ENCODE results near the gene RAB11B.
"Not testable (repeated sequence)": the region's sequence is repeated elsewhere in the genome, so short reads cannot be mapped to it uniquely, and the experiment has no call there.

RAB11B gene

DNA sequence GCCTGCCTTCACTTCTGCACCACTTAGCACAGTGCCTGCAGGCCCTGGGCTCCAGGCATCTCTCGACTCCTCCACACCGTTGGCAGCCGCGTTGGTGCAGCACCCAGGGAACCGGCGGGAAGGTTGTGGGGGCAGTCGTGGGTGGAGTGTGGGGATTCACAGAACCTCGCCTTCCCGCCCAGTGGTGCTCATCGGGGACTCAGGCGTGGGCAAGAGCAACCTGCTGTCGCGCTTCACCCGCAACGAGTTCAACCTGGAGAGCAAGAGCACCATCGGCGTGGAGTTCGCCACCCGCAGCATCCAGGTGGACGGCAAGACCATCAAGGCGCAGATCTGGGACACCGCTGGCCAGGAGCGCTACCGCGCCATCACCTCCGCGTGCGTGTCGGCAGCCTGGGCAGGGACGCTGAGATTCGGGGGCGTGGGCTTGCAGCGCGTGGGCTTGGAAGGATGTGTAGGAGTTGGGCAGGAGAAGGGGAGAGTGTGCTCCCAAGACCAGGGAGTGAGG is 9.6 kb downstream of the RAB11B start:
- no peak overlapping the region for H3K4me3 ChIP-seq (ENCODE audit: low read depth, low read length)
- DNase-seq (ENCODE audit: low read depth), result no peak
- TF ChIP-seq, protein P1, sequence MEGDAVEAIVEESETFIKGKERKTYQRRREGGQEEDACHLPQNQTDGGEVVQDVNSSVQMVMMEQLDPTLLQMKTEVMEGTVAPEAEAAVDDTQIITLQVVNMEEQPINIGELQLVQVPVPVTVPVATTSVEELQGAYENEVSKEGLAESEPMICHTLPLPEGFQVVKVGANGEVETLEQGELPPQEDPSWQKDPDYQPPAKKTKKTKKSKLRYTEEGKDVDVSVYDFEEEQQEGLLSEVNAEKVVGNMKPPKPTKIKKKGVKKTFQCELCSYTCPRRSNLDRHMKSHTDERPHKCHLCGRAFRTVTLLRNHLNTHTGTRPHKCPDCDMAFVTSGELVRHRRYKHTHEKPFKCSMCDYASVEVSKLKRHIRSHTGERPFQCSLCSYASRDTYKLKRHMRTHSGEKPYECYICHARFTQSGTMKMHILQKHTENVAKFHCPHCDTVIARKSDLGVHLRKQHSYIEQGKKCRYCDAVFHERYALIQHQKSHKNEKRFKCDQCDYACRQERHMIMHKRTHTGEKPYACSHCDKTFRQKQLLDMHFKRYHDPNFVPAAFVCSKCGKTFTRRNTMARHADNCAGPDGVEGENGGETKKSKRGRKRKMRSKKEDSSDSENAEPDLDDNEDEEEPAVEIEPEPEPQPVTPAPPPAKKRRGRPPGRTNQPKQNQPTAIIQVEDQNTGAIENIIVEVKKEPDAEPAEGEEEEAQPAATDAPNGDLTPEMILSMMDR (IDR thresholded peaks at IDR 0.05; ENCODE audit: control insufficient read depth, extremely low read depth, insufficient read depth), result no peak

DNA sequence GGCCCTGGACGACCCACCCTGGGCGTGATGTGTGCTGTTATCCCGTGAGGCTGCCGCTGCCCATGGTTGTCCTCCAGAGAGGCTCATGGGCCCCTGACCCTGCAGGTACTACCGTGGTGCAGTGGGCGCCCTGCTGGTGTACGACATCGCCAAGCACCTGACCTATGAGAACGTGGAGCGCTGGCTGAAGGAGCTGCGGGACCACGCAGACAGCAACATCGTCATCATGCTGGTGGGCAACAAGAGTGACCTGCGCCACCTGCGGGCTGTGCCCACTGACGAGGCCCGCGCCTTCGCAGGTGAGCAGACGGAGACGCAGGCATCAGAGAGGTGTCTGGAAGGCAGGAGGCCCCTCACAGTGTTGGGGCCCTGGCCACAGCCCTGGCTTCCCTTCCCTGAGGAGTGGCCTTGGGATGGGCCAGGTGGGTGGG is 11.8 kb downstream of the RAB11B start:
- no peak for DNase-seq (ENCODE audit: low read depth)
- TF ChIP-seq, protein P1 (IDR thresholded peaks at IDR 0.05; ENCODE audit: control insufficient read depth, extremely low read depth, insufficient read depth), result no peak
- no peak overlapping the region for H3K4me3 ChIP-seq (ENCODE audit: low read depth, low read length)

DNA sequence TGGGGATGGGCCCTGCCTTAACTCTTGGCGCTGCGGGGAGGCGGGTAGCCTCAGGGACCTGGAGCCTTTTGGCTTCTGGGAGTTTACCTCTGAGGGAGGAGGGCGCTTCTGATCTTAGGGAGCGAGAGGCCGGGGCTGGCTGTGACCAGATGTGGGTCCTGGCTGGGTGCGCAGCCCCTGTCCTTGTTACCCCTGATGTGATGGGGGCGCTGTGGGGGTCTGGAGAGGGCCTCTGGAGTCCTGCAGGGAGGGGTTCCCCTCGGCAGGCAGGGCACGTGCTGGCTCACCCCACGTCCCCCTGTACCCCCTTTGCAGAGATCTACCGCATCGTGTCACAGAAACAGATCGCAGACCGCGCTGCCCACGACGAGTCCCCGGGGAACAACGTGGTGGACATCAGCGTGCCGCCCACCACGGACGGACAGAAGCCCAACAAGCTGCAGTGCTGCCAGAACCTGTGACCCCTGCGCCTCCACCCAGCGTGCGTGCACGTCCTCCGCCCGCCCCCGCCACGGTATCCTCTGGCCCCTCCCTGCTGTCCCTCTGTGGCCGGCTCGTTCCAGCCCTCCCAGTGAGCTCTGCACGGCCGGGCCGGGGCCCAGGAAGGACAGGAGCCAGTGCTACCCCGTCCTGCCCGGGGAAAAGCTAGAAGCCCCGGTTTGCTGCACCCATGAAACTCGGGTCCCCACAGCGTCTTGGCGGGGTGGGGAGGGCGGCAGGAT is 13.1 kb downstream of the RAB11B start:
- no peak overlapping the region for H3K4me3 ChIP-seq (ENCODE audit: low read depth, low read length)
- no peak for DNase-seq (ENCODE audit: low read depth)
- TF ChIP-seq, protein P1 (IDR thresholded peaks at IDR 0.05; ENCODE audit: control insufficient read depth, extremely low read depth, insufficient read depth), result no peak

DNA sequence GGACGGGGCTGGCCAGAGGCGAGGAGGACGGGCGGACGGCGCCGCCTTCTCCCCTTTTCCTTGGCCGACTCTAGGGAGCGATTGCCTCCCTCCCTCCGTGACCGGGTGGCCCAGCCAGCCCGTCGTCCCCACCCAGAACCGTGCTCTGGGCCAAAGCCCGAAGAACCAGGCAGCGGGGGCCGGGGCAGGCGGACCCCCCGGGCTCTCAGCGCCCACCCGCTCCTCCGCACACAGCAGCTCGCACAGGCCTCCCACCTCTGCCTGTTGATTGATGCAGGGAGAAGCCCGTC is 13.6 kb downstream of the RAB11B start:
- no peak overlapping the region for H3K4me3 ChIP-seq (ENCODE audit: low read depth, low read length)
- no peak for DNase-seq (ENCODE audit: low read depth)
- TF ChIP-seq, protein P1 (IDR thresholded peaks at IDR 0.05; ENCODE audit: control insufficient read depth, extremely low read depth, insufficient read depth), result no peak

DNA sequence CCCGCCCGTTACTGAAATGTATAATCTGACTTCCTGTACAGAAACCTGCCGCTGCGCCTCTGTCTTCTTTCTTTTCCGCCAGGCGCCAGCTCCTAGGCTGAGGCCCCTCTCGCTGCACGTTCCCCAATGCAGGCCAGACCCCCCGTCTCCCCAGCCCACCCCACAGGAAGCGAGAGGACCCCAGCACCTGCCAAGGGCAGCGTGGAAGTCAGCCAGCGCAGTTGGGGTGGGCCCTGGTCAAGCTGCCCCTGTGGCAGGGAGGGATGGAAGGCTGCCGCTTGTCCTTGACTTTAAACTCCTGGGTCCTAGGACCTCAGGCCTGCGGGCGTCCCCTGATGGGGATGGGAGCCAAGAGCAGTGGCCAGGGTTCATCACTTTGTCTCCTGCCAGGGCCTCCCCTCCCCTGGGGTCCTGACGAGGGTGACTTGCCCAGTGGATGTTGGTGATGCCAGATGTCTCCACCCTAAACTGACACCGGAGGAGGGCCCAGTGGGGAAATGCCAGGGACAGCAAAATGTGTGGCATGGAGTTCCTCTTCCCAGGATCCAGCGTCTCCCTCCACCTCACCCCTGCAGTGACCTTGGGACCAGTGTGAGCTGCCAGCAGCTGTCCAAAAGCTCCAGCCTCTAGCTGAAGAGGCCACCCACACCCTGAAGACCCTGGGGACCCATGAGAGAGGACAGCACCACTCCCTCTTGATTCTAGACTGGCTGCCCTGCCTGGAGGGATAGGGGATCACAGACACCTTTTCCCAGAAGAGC is 14.4 kb downstream of the RAB11B start:
- TF ChIP-seq, protein P1 (IDR thresholded peaks at IDR 0.05; ENCODE audit: control insufficient read depth, extremely low read depth, insufficient read depth), result no peak
- no peak overlapping the region for H3K4me3 ChIP-seq (ENCODE audit: low read depth, low read length)
- DNase-seq (ENCODE audit: low read depth), result no peak

DNA sequence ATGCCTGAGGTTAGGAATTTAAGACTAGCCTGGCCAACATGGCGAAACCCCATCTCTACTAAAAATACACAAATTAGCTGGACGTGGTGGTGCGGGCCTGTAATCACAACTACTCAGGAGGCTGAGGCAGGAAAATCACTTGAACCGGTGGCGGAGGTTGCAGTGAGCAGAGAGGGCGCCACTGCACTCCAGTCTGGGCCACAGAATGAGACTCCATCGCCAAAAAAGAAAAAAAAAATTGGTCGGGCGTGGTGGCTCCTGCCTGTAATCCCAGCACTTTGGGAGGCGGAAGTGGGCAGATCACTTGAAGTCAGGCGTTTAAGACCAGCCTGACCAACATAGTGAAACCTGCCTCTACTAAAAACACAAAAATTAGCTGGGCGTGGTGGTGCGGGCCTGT is 20.6 kb downstream of the RAB11B start:
- not testable (repeated sequence) for DNase-seq (ENCODE audit: low read depth)

DNA sequence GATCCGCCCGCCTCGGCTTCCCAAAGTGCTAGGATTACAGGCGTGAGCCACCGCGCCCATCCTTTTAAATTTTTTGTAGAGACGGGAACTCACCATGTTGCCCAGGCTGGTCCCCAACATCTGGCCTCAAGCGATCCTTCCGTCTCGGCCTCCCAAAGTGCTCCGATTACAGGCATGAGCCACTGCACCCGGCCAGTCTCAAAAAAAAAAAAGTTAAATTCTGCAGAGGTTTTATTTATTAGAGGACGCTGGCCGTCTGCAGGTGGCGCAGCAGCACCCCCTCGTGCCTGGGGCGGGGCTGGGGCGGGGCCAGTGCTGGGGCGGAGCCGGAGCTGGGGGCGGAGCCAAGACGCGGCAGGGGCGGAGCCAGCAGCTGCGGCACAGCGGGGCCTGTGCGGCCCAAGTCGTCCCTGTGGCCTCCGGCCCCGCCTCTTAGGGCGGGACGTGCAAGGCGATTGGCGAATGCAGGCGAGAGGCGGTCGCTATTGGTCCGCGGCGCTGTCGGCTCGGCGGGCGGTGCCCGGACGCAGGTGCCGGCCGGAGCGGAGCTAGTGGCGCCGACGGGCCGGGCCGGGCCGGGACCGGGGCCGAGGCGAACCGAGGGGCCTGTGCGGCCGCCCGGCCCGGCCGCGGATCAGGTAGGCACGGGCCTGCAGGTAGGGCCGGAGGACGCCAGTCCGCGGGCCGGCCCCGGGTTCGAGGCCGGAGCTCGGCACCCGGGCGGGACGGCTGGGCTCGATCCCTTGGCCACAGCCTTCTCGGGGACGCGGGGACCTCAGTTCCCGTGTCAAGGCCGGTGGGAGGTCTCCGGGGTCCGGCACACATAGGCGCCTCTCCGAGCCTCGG is 22.8 kb downstream of the RAB11B start, which contains the start of gene MARCHF2:
MARCHF2 (plus strand) TSS at position 523 of the 846 bp plus-strand sequence. CDS start 8,536 bp downstream, outside the sequence.
- peak; percentile 85 for DNase-seq (ENCODE audit: low read depth)
- TF ChIP-seq, protein P1 (IDR thresholded peaks at IDR 0.05; ENCODE audit: control insufficient read depth, extremely low read depth, insufficient read depth), result peak; percentile 75
- peak within 1 kb of the TSS; percentile 69 for H3K4me3 ChIP-seq (ENCODE audit: low read depth, low read length)

More for the DNA sequence above, 20.6 kb downstream of the RAB11B start:
- not testable (repeated sequence) for H3K4me3 ChIP-seq (ENCODE audit: low read depth, low read length)
